ENCODE measurements around the gene ICAM4.
"Not testable (repeated sequence)": the region's sequence is repeated elsewhere in the genome, so short reads cannot be mapped to it uniquely, and the experiment has no call there.

ICAM4 gene

GRCh38 chr19:10286803-10287737 is at the start of gene ICAM4:
Gene ICAM4 (plus strand): TSS chr19:10286955. CDS start chr19:10287013, 58 bp downstream.
- no peak for DNase-seq (ENCODE audit: low read depth)

GRCh38 chr19:10237702-10238101 is 49.1 kb upstream of the ICAM4 start:
- DNase-seq (ENCODE audit: low read depth): no peak

GRCh38 chr19:10238172-10238783 is 48.5 kb upstream of the ICAM4 start:
- DNase-seq (ENCODE audit: low read depth): no peak

GRCh38 chr19:10241826-10242449 is 44.8 kb upstream of the ICAM4 start:
- not testable (repeated sequence) for DNase-seq (ENCODE audit: low read depth)

GRCh38 chr19:10243606-10244005 is 43.1 kb upstream of the ICAM4 start:
- DNase-seq (ENCODE audit: low read depth): no peak

GRCh38 chr19:10245189-10245939 is 41.4 kb upstream of the ICAM4 start:
- DNase-seq (ENCODE audit: low read depth): no peak

GRCh38 chr19:10246511-10246910 is 40.2 kb upstream of the ICAM4 start:
- DNase-seq (ENCODE audit: low read depth): no peak

GRCh38 chr19:10251792-10252694 is 34.7 kb upstream of the ICAM4 start, which contains the start of gene MRPL4:
Gene MRPL4 (plus strand): TSS chr19:10252214. CDS start chr19:10252254, 40 bp downstream.
- peak; percentile 95 for DNase-seq (ENCODE audit: low read depth)

- no peak for DNase-seq (ENCODE audit: low read depth)
Observed at GRCh38 chr19:10252707-10253106, 34.0 kb upstream of the ICAM4 start.

- DNase-seq (ENCODE audit: low read depth): no peak
Observed at GRCh38 chr19:10254244-10254643, 32.5 kb upstream of the ICAM4 start.

GRCh38 chr19:10255358-10255757 is 31.4 kb upstream of the ICAM4 start:
- DNase-seq (ENCODE audit: low read depth): no peak

- no peak for DNase-seq (ENCODE audit: low read depth)
Observed at GRCh38 chr19:10256551-10256950, 30.2 kb upstream of the ICAM4 start.

- no peak for DNase-seq (ENCODE audit: low read depth)
Observed at GRCh38 chr19:10256970-10257615, 29.7 kb upstream of the ICAM4 start.

- no peak for DNase-seq (ENCODE audit: low read depth)
Observed at GRCh38 chr19:10258080-10258710, 28.6 kb upstream of the ICAM4 start.

- peak; percentile 83 for DNase-seq (ENCODE audit: low read depth)
Observed at GRCh38 chr19:10259162-10259905, 27.4 kb upstream of the ICAM4 start.

GRCh38 chr19:10260141-10260584 is 26.6 kb upstream of the ICAM4 start:
- peak; percentile 30 for DNase-seq (ENCODE audit: low read depth)

- DNase-seq (ENCODE audit: low read depth): no peak
Observed at GRCh38 chr19:10262771-10263170, 24.0 kb upstream of the ICAM4 start.

- DNase-seq (ENCODE audit: low read depth): no peak
Observed at GRCh38 chr19:10266706-10267105, 20.0 kb upstream of the ICAM4 start.

- no peak for DNase-seq (ENCODE audit: low read depth)
Observed at GRCh38 chr19:10268071-10268470, 18.7 kb upstream of the ICAM4 start.

Measured in stimulated activated CD8-positive, alpha-beta memory T cell treated with anti-CD3 and anti-CD28 coated beads, Interleukin-4, amount 100 ng/mL, for 24 hours (primary cell).